HepG2 (cell line): ENCODE results near the gene POLR3K. TPM values are rescaled to one million over a fixed set of nuclear protein-coding genes. Genes with fewer than 3 reads are reported as not detected.

Source experiments
- AGO1 ChIP-seq: fragments of 200-400 bp; formaldehyde crosslinking; IDR thresholded peaks from 2 replicates; pipeline ENCODE4 v1.6.1; 2017; ENCODE audit warnings: mild to moderate bottlenecking, low read depth, low read length, moderate library complexity; ENCODE audit not compliant: poor library complexity, severe bottlenecking
- AGO2 ChIP-seq: fragments of 200-400 bp; formaldehyde crosslinking; optimal IDR thresholded peaks from 2 replicates; pipeline ENCODE3; 2017; ENCODE audit warnings: mild to moderate bottlenecking, low read depth, low read length, moderate library complexity
- DMAP1 ChIP-seq: IDR thresholded peaks from 2 replicates; pipeline ENCODE4 v1.6.1; 2016
- FOSL2 ChIP-seq: sonication (generic); formaldehyde crosslinking; IDR thresholded peaks from 2 replicates; pipeline ENCODE4 v1.4.0; 2020; ENCODE audit warnings: missing genetic modification reagents
- HOXA5 ChIP-seq: sonication (generic); formaldehyde crosslinking; IDR thresholded peaks from 2 replicates; pipeline ENCODE4 v1.4.0; 2020; ENCODE audit warnings: missing genetic modification reagents
- IRF2 ChIP-seq: IDR thresholded peaks from 2 replicates; pipeline ENCODE4 v1.6.1; 2018; ENCODE audit warnings: missing genetic modification reagents, missing compliant biosample characterization
- MED1 ChIP-seq: sonication (generic); formaldehyde crosslinking; IDR thresholded peaks from 2 replicates; pipeline ENCODE4 v1.4.0; 2020; ENCODE audit warnings: missing genetic modification reagents
- PRDM15 ChIP-seq: sonication (generic); formaldehyde crosslinking; IDR thresholded peaks from 2 replicates; pipeline ENCODE4 v1.4.0; 2020; ENCODE audit warnings: missing genetic modification reagents
- UBTF ChIP-seq: sonication (generic); formaldehyde crosslinking; IDR thresholded peaks from 2 replicates; pipeline ENCODE4 v1.4.0; 2020; ENCODE audit warnings: mild to moderate bottlenecking, missing genetic modification reagents
- ZBTB2 ChIP-seq: sonication (generic); formaldehyde crosslinking; IDR thresholded peaks from 2 replicates; pipeline ENCODE4 v1.8.0; 2022; ENCODE audit warnings: low read depth, missing genetic modification reagents
- ZMYM4 ChIP-seq: sonication (generic); formaldehyde crosslinking; IDR thresholded peaks from 2 replicates; pipeline ENCODE4 v1.8.1; 2023; ENCODE audit warnings: mild to moderate bottlenecking, missing genetic modification reagents
- ZNF451 ChIP-seq: sonication (generic); formaldehyde crosslinking; IDR thresholded peaks from 2 replicates; pipeline ENCODE4 v1.5.0; 2020; ENCODE audit warnings: mild to moderate bottlenecking, missing genetic modification reagents
- ZNF564 ChIP-seq: sonication (generic); formaldehyde crosslinking; IDR thresholded peaks from 2 replicates; pipeline ENCODE4 v1.8.1; 2023; ENCODE audit warnings: mild to moderate bottlenecking, missing genetic modification reagents
- ZNF574 ChIP-seq: sonication (generic); formaldehyde crosslinking; IDR thresholded peaks from 2 replicates; pipeline ENCODE4 v1.4.0; 2020; ENCODE audit warnings: missing genetic modification reagents
- ZNF790 ChIP-seq: sonication (generic); formaldehyde crosslinking; IDR thresholded peaks from 2 replicates; pipeline ENCODE4 v1.8.0; 2022; ENCODE audit warnings: missing genetic modification reagents, mild to moderate bottlenecking, borderline replicate concordance
- ZZZ3 ChIP-seq: sonication (generic); formaldehyde crosslinking; IDR thresholded peaks from 2 replicates; pipeline ENCODE4 v1.4.0; 2020; ENCODE audit warnings: missing genetic modification reagents, mild to moderate bottlenecking, borderline replicate concordance
- polyA plus RNA-seq, 8 experiments: library from polyadenylated mRNA; depleted of rRNA in 3 of 8; stranded (reverse) in 7 of 8; unstranded in 1 of 8; fragments of >200 nt; fragmentation: Illumina TruSeq in 4 of 8; extraction: Trizol in 4 of 8; gene quantifications; 2 replicates each; pipeline versions ENCODE4 v1.2.1 to v1.2.3, GENCODE V29; 2011 to 2016; ENCODE audit warnings: low read depth in 4 of 8, missing spikeins in 1 of 8, mixed read lengths in 1 of 8; ENCODE audit not compliant: insufficient read depth in 1 of 8
- total RNA-seq, 5 experiments: library from RNA; depleted of rRNA; stranded (reverse); fragments of >200 nt; fragmentation: Illumina TruSeq; extraction: Trizol; gene quantifications; 2 replicates each; pipeline ENCODE4 v1.2.3, GENCODE V29; 2016; ENCODE audit warnings: low read depth in 1 of 5
- TF ChIP-seq, protein P1 (sequence below): fragments of 450-650 bp; IDR thresholded peaks from 2 replicates; pipeline ENCODE4 v1.6.1; 2016

The POLR3K gene
- total and polyA plus RNA-seq, 2 of the 13 experiments (the other 11 are each of a cell fraction or from before 2014, with no cell fraction given): 14.8 to 18.8 TPM

GRCh38 chr16:77807-78443, 24.5 kb upstream of the POLR3K start, which contains the start of gene MPG (continued):
- TF ChIP-seq ZBTB2 (CRISPR knock-in tag): peak; percentile 57; the same call in 1 of the 2 replicates
- 0 out of 2 replicates have a peak, but pooled peaks have one; percentile 4 for TF ChIP-seq ZMYM4 (CRISPR knock-in tag)
- peak; percentile 43; the same call in 1 of the 2 replicates for TF ChIP-seq ZNF564 (CRISPR knock-in tag)
- 0 out of 2 replicates have a peak, but pooled peaks have one; percentile 33 for TF ChIP-seq HOXA5 (CRISPR knock-in tag)
- TF ChIP-seq MED1 (CRISPR knock-in tag): peak; percentile 58; the same call in 1 of the 2 replicates
- TF ChIP-seq DMAP1 (CRISPR knock-in tag): peak; percentile 86; the same call in 1 of the 2 replicates
- TF ChIP-seq ZZZ3 (CRISPR knock-in tag): no peak
- peak; percentile 55 for TF ChIP-seq ZNF574 (CRISPR knock-in tag)
- peak; percentile 14 for TF ChIP-seq AGO2
- TF ChIP-seq ZNF451: 0 out of 2 replicates have a peak, but pooled peaks have one; percentile 17
- TF ChIP-seq PRDM15 (CRISPR knock-in tag): 0 out of 2 replicates have a peak, but pooled peaks have one; percentile 44
- TF ChIP-seq, protein P1, sequence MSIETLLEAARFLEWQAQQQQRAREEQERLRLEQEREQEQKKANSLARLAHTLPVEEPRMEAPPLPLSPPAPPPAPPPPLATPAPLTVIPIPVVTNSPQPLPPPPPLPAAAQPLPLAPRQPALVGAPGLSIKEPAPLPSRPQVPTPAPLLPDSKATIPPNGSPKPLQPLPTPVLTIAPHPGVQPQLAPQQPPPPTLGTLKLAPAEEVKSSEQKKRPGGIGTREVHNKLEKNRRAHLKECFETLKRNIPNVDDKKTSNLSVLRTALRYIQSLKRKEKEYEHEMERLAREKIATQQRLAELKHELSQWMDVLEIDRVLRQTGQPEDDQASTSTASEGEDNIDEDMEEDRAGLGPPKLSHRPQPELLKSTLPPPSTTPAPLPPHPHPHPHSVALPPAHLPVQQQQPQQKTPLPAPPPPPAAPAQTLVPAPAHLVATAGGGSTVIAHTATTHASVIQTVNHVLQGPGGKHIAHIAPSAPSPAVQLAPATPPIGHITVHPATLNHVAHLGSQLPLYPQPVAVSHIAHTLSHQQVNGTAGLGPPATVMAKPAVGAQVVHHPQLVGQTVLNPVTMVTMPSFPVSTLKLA: peak; percentile 72
- TF ChIP-seq AGO1: no peak
- TF ChIP-seq UBTF (CRISPR knock-in tag): 0 out of 2 replicates have a peak, but pooled peaks have one; percentile 14
- TF ChIP-seq IRF2: no peak
- peak; percentile 38 for TF ChIP-seq FOSL2 (CRISPR knock-in tag)
- TF ChIP-seq ZNF790 (CRISPR knock-in tag): peak; percentile 85; the same call in 1 of the 2 replicates
